Neuronal stem cell (in vitro differentiated cells): ENCODE results near the gene UGP2. TPM values are rescaled to one million over a fixed set of nuclear protein-coding genes. Genes with fewer than 3 reads are reported as not detected.
"Not testable (repeated sequence)": the region's sequence is repeated elsewhere in the genome, so short reads cannot be mapped to it uniquely, and the experiment has no call there.

Experiments used
- DNase-seq: peaks from one replicate; pipeline ENCODE4 v3.0.0-alpha.2; 2013; ENCODE audit warnings: low spot score
- H2AFZ ChIP-seq: one replicate; pipeline ENCODE4 v1.6.1; 2013; ENCODE audit warnings: mild to moderate bottlenecking, low read length, inconsistent platforms
- H2AK5ac ChIP-seq: 2 replicates; pipeline ENCODE4 v1.6.1; 2013; ENCODE audit warnings: low read depth, mild to moderate bottlenecking, inconsistent platforms, low read length, moderate library complexity, mixed read lengths
- H2BK120ac ChIP-seq: 2 replicates; pipeline ENCODE4 v1.6.1; 2013; ENCODE audit warnings: low read depth, mild to moderate bottlenecking, inconsistent platforms, low read length, moderate library complexity, mixed read lengths
- H2BK12ac ChIP-seq: one replicate; pipeline ENCODE4 v1.6.1; 2013; ENCODE audit warnings: low read length, inconsistent platforms
- H2BK15ac ChIP-seq: 2 replicates; pipeline ENCODE4 v1.6.1; 2013; ENCODE audit warnings: mild to moderate bottlenecking, low read length, inconsistent platforms, mixed read lengths
- H2BK5ac ChIP-seq: one replicate; pipeline ENCODE4 v1.6.1; 2013; ENCODE audit warnings: inconsistent platforms, mild to moderate bottlenecking, low read length, moderate library complexity
- H3K14ac ChIP-seq: one replicate; pipeline ENCODE4 v1.6.1; 2013; ENCODE audit warnings: low read length, inconsistent platforms
- H3K18ac ChIP-seq: 2 replicates; pipeline ENCODE4 v1.6.1; 2013; ENCODE audit warnings: low read length, inconsistent platforms
- H3K23ac ChIP-seq: 2 replicates; pipeline ENCODE4 v1.6.1; 2013; ENCODE audit warnings: low read depth, mild to moderate bottlenecking, mixed read lengths, low read length, inconsistent platforms; ENCODE audit not compliant: poor library complexity
- H3K27ac ChIP-seq: replicated peaks from 3 replicates; pipeline ENCODE4 v1.5.1; 2013; ENCODE audit warnings: low read length, inconsistent platforms
- H3K27me3 ChIP-seq, 3 experiments: 2 replicates each; pipeline ENCODE4 v1.6.1; 2013; ENCODE audit warnings: low read length in 3 of 3, mild to moderate bottlenecking in 2 of 3, inconsistent platforms in 1 of 3, low read depth in 1 of 3, mixed read lengths in 1 of 3, moderate library complexity in 1 of 3; ENCODE audit not compliant: control insufficient read depth in 3 of 3, insufficient read depth in 3 of 3
- H3K36me3 ChIP-seq, 2 donors: replicated peaks in 1 of 2; 2 replicates each; pipeline ENCODE4 v1.6.1; 2013; ENCODE audit warnings: low read length in 2 of 2; ENCODE audit not compliant: control insufficient read depth in 2 of 2, insufficient read depth in 2 of 2
- H3K4ac ChIP-seq: 2 replicates; pipeline ENCODE4 v1.6.1; 2013; ENCODE audit warnings: inconsistent platforms, mild to moderate bottlenecking, low read length, moderate library complexity
- H3K4me1 ChIP-seq, 2 donors: 1 replicate in 1 of 2; 2 replicates in 1 of 2; pipeline ENCODE4 v1.6.1; 2013; ENCODE audit warnings: low read length in 2 of 2, low read depth in 1 of 2; ENCODE audit not compliant: control insufficient read depth in 2 of 2, insufficient read depth in 1 of 2
- H3K4me2 ChIP-seq: one replicate; pipeline ENCODE4 v1.6.1; 2013; ENCODE audit warnings: mild to moderate bottlenecking, low read length, inconsistent platforms; ENCODE audit not compliant: insufficient read depth, poor library complexity, severe bottlenecking
- H3K4me3 ChIP-seq, 2 donors: 2 replicates each; pipeline ENCODE4 v1.5.1; 2013; ENCODE audit warnings: low read length in 2 of 2, mild to moderate bottlenecking in 2 of 2, inconsistent platforms in 1 of 2, moderate library complexity in 1 of 2
- H3K79me1 ChIP-seq: one replicate; pipeline ENCODE4 v1.6.1; 2013; ENCODE audit warnings: low read depth, mild to moderate bottlenecking, inconsistent platforms, low read length, moderate library complexity
- H3K9ac ChIP-seq: one replicate; pipeline ENCODE4 v1.6.1; 2013; ENCODE audit warnings: mild to moderate bottlenecking, low read depth, low read length, inconsistent platforms; ENCODE audit not compliant: poor library complexity
- H3K9me3 ChIP-seq, 2 donors: replicated peaks in 1 of 2; 2 replicates each; pipeline versions ENCODE3 to v1.6.1; 2013; ENCODE audit warnings: low read length in 2 of 2, mild to moderate bottlenecking in 2 of 2, inconsistent platforms in 1 of 2, low read depth in 1 of 2, mixed read lengths in 1 of 2, moderate library complexity in 1 of 2; ENCODE audit not compliant: control insufficient read depth in 2 of 2, insufficient read depth in 1 of 2
- H4K8ac ChIP-seq: one replicate; pipeline ENCODE4 v1.6.1; 2013; ENCODE audit warnings: low read depth, mild to moderate bottlenecking, inconsistent platforms, low read length, moderate library complexity
- H4K91ac ChIP-seq: one replicate; pipeline ENCODE4 v1.6.1; 2013; ENCODE audit warnings: low read length, low read depth, mild to moderate bottlenecking, inconsistent platforms; ENCODE audit not compliant: poor library complexity
- WGBS, 2 donors: extraction: QIAGEN DNeasy Blood & Tissue Kit; methylation state at CpG; one replicate each; pipeline ENCODE4 v1.1.7; 2013; ENCODE audit warnings: missing lambda C conversion rate in 2 of 2, mixed read lengths in 1 of 2; ENCODE audit not compliant: insufficient read length in 2 of 2, insufficient replicate concordance in 1 of 2; ENCODE audit errors: extremely low coverage in 2 of 2; 5-methylcytosine and 5-hydroxymethylcytosine counted together
- small RNA-seq: library from polyadenylated mRNA; stranded (forward); fragments of <200 nt; extraction: miRNeasy Mini kit (QIAGEN cat#:217004); gene quantifications from one replicate; pipeline ENCODE3, GENCODE V24; 2013; ENCODE audit not compliant: insufficient read depth

Gene UGP2

GRCh38 chr2:63926815-63927214, 85.1 kb downstream of the UGP2 start:
- no CpG with 5 or more reads among the region's 7 CpGs for WGBS, 2 donors
- Histone ChIP-seq H2BK15ac (no peak overlapping the region), H3K9ac (peak overlapping the region; percentile 44), H3K36me3 (peaks cover 3 to 32% of the 10 kb centered on the region in 2 donors), H3K9me3 (no peaks in the 10 kb centered on the region), H3K23ac (no peak overlapping the region), H3K4me1 (peaks cover 0 to 11% of the 10 kb centered on the region in 2 donors), H2BK120ac (no peak overlapping the region), H3K4ac (no peak overlapping the region), H2AFZ (no peak overlapping the region), H3K27ac (no peak overlapping the region), H3K4me3 (no peak overlapping the region), H3K79me1 (no peaks in the 10 kb centered on the region), H2AK5ac (no peak overlapping the region), H3K27me3 (no peaks in the 10 kb centered on the region), H3K14ac (peak overlapping the region; percentile 56), H3K18ac (peak overlapping the region; percentile 85), H3K4me2 (no peak overlapping the region), H4K8ac (no peak overlapping the region), H4K91ac (no peak overlapping the region), H2BK5ac (no peak overlapping the region), H2BK12ac (no peak overlapping the region)
- peak; percentile 2 for DNase-seq

GRCh38 chr2:63932104-63932503, 90.4 kb downstream of the UGP2 start:
- WGBS, 2 donors, result no CpG with 5 or more reads among the region's 4 CpGs
- H4K8ac ChIP-seq, H3K4ac ChIP-seq, H2AK5ac ChIP-seq, H3K27ac ChIP-seq, H3K18ac ChIP-seq, H3K27me3 ChIP-seq, H2BK120ac ChIP-seq, H3K4me1 ChIP-seq, H3K4me3 ChIP-seq, H3K9me3 ChIP-seq, H3K9ac ChIP-seq, H2BK15ac ChIP-seq, H3K23ac ChIP-seq, DNase-seq, H2BK5ac ChIP-seq, H2AFZ ChIP-seq, H3K14ac ChIP-seq, H3K79me1 ChIP-seq, H3K4me2 ChIP-seq, H2BK12ac ChIP-seq, H4K91ac ChIP-seq: not testable (repeated sequence)
- H3K36me3 ChIP-seq, result peaks cover 6 to 42% of the 10 kb centered on the region in 2 donors

Small RNA genes lying within 50 kb of the gene (small RNA-seq; reads per million reads assigned to genes)
- gene RF01293, result not detected
